Astrocyte of the spinal cord (primary cell): ENCODE measurements around the gene R3HCC1L.
"Not testable (repeated sequence)": the region's sequence is repeated elsewhere in the genome, so short reads cannot be mapped to it uniquely, and the experiment has no call there.

Experiments used
- DNase-seq: peaks from one replicate; pipeline ENCODE4 v3.0.0; 2011; ENCODE audit warnings: low read depth, low spot score
- H3K4me3 ChIP-seq: 2 replicates; pipeline ENCODE4 v1.5.1; 2011; ENCODE audit warnings: low read depth, mild to moderate bottlenecking, low read length, moderate library complexity
- in situ Hi-C: cut with HindIII; loops from 2 replicates; pipeline ENCODE4 v1.10.0; 2017; ENCODE audit warnings: low sequenced_read_pairs
- TF ChIP-seq, protein P1 (sequence below): IDR thresholded peaks from 2 replicates; pipeline ENCODE4 v1.5.1; 2012; ENCODE audit warnings: low read depth, mild to moderate bottlenecking, low read length, inconsistent platforms

R3HCC1L gene

DNA sequence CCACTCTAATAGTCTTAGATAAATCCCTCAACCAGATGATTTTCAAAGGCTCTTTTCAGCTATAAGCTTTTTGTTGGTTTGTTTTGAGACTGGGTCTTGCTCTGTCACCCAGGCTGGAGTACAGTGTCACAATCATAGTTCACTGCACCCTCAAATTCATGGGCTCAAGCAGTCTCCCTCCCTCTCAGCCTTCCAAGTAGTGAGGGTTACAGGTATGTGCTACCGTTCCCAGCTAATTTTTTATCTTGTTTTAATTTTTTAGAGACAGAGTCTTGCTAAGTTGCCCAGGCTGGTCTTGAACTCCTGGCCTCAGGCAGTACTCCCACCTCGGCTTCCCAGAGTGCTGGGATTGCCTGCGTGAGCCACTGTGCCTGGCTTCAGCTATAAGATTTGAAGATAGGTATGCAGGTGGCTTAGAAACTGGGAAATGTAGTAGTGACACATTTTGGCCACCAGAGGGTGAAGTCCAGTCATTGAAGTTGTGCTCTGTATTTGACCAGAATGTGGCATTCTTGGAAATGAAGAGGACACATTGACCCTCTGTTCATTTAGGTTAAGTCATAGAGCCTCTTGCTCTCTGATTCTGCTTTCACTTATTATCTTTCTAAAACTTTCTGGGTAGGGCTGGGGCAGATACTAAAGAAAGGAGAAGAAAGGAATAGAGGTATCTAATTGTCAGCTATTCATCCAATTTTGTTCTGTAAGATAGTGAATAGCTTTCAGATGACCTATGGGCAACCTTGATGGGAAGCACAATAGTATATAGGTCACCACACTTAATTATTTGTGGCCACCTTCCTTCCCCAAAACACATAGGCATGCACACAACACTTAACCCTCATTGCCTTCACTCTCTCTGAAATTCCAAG, 36.0 kb downstream of the R3HCC1L start:
- TF ChIP-seq, protein P1, sequence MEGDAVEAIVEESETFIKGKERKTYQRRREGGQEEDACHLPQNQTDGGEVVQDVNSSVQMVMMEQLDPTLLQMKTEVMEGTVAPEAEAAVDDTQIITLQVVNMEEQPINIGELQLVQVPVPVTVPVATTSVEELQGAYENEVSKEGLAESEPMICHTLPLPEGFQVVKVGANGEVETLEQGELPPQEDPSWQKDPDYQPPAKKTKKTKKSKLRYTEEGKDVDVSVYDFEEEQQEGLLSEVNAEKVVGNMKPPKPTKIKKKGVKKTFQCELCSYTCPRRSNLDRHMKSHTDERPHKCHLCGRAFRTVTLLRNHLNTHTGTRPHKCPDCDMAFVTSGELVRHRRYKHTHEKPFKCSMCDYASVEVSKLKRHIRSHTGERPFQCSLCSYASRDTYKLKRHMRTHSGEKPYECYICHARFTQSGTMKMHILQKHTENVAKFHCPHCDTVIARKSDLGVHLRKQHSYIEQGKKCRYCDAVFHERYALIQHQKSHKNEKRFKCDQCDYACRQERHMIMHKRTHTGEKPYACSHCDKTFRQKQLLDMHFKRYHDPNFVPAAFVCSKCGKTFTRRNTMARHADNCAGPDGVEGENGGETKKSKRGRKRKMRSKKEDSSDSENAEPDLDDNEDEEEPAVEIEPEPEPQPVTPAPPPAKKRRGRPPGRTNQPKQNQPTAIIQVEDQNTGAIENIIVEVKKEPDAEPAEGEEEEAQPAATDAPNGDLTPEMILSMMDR: peak; percentile 81
- in situ Hi-C loops: no loop called here
- H3K4me3 ChIP-seq: no peak overlapping the region
- DNase-seq: peak; percentile 42

DNA sequence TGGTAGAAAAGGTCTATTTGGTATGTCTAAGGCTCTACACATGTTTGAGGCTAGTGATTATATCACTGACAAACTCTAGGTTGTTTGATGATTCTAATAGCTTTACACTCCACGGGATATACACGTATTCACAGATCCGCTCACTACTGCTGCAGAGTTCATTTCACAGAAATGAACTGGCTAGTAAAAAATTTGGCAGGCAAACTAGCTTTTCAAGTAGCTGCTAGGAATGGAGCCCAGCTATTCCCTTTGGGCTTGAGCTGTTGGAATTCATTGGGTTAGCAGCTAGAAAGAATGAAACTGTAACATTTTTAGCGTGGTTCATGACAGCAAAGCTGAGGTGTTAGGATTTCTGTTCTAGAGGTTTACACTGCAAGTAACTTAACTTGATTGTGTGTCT, 37.6 kb downstream of the R3HCC1L start:
- no peak overlapping the region for H3K4me3 ChIP-seq
- TF ChIP-seq, protein P1: no peak
- peak; percentile 36 for DNase-seq
- in situ Hi-C loops: no loop called here

DNA sequence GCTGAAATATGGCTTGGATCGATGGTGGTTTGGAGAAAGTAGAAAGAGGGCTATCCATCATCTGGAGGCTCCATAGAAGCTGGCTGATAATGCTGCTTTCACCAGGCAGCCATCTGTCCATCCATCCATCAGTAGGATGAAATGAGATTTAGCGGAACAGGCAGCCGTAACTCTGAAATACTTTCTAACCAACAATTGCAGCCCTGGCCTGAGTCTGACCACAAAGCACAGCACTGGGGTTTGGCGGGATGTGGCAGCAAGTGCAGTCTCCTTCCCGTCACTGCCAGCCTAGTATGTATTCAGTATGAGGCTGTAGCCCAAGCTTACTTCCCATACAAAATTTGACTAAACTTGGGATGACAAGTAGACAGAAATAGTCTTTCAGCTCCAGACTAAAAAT, 38.0 kb downstream of the R3HCC1L start:
- DNase-seq: peak; percentile 17
- no peak overlapping the region for H3K4me3 ChIP-seq
- TF ChIP-seq, protein P1: no peak
- in situ Hi-C loops: no loop called here

DNA sequence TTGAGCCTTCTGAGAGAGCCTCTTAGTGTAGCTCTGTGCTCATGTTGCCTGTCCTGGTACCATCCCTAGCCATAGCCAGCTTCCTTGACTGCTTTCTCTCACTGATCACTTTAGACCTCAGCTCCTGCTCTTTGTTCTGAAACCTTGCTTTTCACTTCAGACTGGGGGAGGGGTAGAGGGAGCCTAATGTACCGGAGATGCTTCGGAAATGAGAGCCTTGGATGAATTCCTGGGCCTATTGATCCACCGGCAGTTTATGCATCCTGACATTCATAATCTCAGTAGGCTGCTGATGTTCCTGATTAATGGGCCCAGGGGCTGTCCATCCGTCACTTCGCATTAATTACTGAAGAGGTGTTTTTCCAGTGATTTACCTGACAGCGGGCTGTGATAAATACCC, 38.8 kb downstream of the R3HCC1L start:
- in situ Hi-C loops: no loop called here
- H3K4me3 ChIP-seq: no peak overlapping the region

DNA sequence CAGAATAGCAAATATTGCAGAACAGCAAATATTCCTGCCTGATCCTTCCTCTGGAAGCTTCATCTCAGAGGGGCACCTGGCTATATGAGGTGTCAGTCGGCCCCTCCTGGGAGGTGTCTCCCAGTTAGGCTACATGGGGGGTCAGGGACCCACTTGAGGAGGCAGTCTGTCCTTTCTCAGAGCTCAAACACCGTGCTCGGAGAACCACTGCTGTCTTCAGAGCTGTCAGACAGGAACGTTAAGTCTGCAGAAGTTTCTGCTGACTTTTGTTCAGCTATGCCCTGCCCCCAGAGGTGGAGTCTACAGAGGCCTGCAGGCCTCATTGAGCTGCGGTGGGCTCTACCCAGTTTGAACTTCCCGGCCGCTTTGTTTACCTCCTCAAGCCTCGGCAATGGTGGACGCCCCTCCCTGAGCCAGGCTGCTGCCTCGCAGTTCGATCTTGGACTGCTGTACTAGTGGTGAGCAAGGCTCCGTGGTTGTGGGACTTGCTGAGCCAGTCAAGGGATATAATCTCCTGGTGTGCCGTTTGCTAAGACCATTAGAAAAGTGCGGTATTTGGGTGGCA, 48.0 kb downstream of the R3HCC1L start:
- DNase-seq, in situ Hi-C loops: not testable (repeated sequence)

More for the DNA sequence above, 38.8 kb downstream of the R3HCC1L start:
- no peak for DNase-seq
- TF ChIP-seq, protein P1: no peak

DNA sequence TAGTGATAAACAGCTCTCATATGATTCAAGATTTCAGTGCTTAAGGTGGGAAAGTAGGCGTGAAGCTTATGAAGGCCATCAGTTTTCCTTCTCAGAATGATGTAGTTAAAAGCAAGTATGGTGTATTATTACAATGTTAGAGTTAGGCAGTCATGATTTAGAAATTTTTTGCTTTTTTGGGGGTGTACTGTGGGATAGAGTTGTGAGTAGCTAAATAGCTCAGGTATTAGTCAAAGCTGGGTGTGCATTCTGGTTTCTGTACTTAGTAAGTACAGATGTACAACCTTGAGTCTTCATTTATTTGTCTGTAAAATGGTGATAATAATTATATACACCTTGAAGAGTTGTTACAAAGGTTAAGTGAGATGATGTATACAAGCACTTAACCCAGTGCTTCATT, 52.2 kb downstream of the R3HCC1L start:
- in situ Hi-C loops: no loop called here
- no peak overlapping the region for H3K4me3 ChIP-seq
- no peak for DNase-seq
- TF ChIP-seq, protein P1: no peak

More for the DNA sequence above, 48.0 kb downstream of the R3HCC1L start:
- H3K4me3 ChIP-seq: not testable (repeated sequence)

DNA sequence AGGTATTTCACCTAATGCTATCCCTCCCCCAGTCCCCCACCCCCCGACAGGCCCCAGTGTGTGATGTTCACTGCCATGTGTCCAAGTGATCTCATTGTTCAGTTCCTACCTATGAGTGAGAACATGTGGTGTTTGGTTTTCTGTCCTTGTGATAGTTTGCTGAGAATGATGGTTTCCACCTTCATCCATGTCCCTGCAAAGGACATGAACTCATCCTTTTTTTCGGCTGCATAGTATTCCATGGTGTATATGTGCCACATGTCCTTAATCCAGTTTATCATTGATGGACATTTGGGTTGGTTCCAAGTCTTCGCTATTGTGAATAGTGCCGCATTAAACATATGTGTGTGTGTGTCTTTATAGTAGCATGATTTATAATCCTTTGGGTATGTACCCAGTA, 56.3 kb downstream of the R3HCC1L start:
- H3K4me3 ChIP-seq, DNase-seq, in situ Hi-C loops: not testable (repeated sequence)
